NCI-H1092 treated with DMSO at 0.1 percent for 48 hours (cell line): ENCODE results near the gene SNRK.

Experiments used
- DNase-seq: peaks from one replicate; lab custom pipeline; 2025; lab: John Stamatoyannopoulos, UW

Gene SNRK

DNA sequence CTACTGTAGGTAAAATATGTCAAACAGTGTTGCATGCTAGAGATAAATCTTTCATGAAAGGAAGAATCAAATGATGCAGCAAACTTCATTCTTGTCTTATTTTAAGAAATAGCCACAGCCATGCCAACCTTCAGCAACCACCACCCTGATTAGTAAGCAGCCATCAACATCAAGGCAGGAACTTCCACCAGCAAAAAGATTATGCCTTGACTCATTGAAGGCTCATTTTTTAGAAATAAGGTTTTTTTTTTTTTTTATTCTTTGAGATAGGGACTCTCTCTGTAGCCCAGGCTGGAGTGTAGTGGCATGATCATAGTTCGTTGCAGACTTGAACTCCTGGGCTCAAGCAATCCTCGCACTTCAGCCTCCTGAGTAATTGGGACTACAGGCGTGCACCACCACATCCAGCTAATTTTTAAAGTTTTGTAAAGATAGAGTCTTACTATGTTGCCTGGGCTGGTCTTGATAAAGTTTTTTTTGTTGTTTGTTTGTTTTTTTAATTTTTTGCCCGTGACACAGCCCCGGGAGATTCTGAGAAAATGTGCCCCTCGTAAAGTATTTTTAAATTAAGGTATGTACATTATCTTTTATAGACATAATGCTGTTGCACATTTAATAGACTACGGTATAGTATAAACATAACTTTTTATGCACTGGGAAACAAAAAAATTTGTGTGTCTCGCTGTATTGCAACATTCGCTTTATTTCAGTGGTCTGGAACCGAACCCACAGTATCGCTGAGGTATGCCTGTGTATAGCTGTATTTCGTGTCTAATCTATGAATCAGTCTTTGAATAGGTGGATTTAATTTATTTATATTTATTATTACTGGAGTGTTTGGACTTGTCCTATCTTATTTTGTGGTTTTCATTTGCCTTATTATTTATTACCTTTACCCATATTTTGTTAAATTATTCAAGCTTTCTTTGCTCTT is 23.3 kb downstream of the SNRK start:
- DNase-seq = no peak

- DNase-seq = no peak
These were observed 30.6 kb downstream of the SNRK start for GRCh38 chr3:43316783-43317460.

DNA sequence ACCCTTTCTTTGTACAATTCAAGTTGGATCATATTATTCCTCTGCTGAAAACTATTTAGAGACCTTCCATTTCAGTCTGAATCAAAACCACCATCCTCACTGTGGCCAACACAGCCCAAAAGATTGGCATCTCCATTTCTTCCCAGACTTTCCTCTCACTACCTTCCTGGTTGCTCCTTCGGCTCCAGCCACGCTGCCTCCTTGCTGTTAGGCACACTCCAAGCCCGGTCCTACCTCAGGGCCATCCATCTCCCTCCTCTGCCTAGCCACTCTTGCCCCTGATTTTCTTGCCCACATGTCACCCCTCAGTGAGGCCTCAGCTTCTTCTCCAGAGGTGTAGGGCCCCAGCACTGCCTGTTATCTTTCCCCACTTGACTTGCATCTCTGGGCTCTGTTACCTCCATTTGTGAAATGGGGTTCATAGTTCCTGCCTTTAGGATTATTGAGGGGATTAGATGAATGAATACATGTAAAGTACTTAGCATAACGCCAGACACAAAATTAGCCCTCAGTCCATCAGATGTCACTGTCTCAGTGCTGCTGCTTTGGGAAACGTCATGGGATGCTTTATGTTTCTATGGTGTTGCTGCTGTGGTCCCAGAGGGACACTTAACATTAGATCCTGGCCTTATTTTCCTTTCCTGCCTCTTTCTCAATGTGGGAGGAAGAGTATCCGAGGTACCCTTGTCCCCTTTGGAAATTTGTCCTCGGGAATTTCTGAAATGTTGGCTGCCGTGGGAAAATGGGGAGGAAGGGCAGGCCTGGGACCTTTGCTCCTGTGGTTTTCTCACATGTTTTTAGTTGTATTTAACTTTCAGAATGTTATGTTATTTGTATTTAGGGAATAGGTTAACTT is 31.3 kb downstream of the SNRK start:
- no peak for DNase-seq

DNA sequence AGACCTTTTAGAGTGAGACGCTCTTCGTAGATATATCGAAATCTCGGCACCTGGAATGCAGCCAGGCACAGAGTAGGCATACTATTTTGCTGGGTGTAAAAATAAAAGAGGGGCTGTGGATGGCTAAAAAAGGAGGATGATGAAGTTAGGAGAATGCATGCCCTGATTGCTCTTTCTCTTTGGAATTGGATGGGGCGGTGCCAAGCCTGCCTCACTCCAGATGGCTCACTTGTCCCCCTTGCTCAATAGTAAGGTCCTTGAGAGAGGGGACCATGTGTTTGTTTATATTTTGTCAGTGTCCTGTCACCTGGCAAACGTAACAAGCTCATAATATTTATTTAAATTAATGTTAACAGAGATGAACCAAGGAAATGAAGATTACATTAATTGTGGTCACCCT is 33.0 kb downstream of the SNRK start:
- DNase-seq = no peak

DNA sequence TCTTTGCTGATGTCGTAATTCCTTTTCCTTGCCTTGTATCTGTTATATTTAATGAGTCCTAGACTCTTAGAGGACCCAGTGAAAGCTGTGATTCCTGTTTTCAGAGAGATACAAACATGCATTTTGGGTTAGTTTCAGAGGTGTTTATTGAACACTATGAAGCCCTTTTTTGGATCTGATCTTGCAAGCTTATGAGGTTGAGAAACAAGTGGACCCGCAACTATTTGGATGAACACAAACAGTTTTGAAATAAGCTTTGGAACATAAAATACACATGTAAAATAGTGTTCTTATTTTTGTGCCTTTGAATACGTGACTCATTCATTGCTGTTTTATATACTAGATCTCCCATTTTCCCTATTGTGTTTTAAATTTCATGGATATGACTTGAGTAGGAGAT is 33.5 kb downstream of the SNRK start:
- no peak for DNase-seq

- DNase-seq = no peak
These were observed 33.9 kb downstream of the SNRK start for GRCh38 chr3:43320288-43320687.

GRCh38 chr3:43323541-43323940 is 37.2 kb downstream of the SNRK start:
- DNase-seq = no peak

DNA sequence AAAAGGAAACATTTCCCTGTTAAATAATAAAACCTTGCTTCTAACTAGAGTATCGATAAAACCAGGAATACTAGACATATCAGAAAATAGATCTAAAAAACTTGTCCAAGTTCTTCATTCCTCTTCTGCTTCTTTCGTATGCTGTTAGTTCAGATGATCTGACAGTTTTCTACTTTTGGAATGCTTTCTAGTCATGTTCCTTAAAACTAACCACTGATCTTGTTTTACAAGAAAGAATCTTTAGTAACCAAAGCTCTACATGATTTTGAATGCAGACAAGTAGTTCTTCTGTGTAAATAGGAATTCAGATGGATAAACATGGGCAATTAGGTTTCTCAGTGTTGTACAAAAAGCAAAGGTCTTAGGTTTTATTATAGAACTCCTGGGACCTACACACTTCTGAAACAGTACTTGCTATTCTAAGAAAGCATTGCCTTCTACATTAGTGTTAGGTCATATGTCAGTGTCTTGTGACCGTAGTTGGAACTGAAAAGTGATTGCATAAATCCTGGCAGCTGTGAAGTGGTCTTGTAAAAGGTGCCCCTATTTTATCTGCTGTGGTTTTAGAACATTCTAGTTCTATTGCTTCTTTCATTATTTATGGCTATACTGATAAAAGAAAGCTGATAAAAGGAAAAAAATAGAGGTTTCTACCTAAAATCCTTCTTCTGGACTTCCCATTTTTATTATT is 40.7 kb downstream of the SNRK start:
- DNase-seq = no peak

DNA sequence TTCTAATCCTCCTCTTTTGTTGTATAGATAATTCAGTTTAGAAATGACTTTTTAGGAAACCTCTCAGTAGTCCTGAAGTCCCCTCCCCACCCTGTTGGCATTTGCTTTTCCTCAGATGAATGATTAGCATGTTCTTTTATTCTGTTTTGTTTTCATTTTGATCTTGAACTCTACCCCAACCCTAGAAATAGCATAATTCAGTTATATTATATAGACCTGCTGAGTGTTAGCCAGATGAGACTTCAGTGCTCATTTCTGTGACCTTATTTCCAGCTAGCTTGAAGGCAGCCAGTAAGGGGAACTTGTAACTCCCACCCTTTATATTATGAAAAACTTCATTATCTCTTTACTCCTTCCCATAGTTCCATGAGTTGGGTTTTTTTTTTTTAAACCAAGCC is 41.2 kb downstream of the SNRK start:
- no peak for DNase-seq

DNA sequence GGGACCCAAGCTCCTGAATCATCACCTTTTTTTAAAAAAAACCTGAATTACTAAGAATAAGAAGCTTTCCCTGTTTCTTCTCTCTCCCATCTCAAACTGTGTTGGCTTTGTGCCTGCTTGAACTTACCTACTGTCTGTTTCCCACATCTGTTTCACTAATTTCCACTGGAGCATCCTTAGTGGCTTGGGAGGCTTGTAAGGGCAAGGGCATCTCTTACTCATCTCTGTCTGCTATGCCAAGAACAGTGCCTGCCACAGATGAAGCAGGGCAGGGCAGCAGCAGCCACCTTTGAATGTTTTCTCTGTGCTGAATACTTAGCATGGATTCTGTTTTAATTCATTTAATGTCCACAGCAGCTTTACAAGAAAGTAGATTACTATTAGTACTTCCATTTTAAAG is 42.3 kb downstream of the SNRK start:
- no peak for DNase-seq

DNA sequence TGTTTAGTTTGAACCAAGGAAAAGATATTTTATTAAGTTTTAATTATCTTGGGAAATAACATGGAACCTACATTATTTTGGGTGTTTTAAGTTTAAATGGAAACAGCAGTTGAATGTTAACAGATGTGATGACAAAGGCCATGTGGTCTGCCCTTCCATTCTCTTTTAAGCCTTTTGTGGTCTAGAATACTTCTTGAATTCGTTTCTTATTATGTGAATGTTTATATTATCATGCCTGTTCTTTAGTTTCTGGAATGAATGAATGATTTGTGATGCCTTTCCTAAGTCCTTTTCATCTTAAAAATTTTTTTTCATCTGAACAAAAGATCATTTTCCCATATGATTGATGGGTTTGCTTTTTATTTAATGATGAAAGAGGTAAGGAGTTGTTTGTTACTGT is 44.6 kb downstream of the SNRK start:
- no peak for DNase-seq

- DNase-seq = no peak
These were observed 45.0 kb downstream of the SNRK start for GRCh38 chr3:43331381-43331780.

DNA sequence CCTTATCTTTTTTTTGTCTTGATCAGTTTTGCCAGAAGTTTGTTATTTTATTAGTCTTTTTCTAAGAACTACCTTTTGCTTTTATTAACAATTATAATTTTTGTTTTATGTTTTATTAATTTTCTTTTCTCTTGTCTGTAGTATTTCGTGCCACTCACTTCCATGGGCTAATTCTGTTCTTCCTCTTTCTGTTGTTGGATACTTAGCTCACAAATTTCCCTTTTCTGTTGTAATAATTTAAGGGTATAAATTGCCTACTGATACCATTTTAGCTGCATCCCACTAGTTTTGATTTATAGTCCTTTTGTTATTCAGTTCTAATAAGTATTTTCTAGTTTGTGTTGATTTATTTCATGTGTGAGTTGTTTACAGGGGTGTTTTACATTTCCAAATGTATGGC is 48.6 kb downstream of the SNRK start:
- no peak for DNase-seq

DNA sequence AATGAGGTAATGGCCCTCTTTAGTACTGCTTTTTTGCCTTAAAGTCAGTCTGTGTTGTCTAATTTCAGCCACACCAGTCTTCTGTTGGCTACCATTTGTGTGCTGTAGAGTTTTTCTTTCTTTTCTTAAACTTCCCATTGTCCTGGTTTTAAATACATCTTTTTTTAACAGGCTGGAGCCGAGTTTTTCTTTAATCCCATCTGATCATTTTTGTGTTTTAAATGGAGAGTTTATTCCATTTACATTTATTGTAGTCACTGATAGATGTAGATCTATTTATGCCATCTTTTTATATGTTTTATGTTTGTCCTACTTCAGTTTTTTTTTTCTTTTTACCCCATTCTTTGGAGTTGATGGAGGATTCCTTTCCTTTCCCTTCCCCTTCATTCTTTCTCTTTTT is 49.5 kb downstream of the SNRK start:
- no peak for DNase-seq

GRCh38 chr3:43338295-43338694 is 52.0 kb downstream of the SNRK start:
- DNase-seq = no peak

DNA sequence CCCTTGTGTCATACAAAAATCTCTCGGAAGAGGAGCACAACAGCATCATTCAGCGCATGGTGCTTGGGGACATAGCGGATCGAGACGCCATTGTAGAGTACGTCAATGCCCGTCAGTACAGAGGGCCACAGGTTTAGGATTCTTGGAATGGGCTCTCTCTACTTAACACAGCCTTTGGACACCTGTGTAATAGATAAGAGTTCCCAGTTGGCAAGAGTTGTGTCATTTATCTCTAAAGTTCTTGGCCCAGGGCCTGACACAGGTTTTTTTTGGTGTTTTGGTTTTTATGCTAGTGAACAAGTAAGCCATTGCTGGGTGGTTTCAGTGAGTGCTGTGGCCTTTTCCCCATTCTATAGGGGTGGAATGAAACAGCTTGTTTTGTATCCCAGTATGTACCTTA is 54.1 kb downstream of the SNRK start:
- DNase-seq = no peak

GRCh38 chr3:43341788-43342187 is 55.4 kb downstream of the SNRK start:
- no peak for DNase-seq

DNA sequence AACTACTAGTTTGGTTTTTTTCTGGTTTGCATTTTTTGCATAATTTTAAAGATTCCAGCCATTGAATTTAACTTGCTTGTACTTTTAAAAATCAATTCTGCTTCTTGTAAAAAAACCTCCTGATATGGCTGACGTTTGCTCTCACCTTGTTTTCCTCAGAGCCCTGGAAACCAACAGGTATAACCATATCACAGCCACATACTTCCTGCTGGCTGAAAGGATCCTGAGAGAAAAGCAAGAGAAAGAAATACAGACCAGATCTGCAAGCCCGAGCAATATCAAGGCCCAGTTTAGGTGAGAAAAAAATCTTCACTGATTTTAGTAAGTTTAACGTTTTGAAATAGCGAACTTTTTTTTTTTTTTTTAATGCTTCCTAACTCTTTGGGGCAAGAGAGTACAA is 56.8 kb downstream of the SNRK start:
- no peak for DNase-seq

GRCh38 chr3:43343815-43344214 is 57.5 kb downstream of the SNRK start:
- no peak for DNase-seq

DNA sequence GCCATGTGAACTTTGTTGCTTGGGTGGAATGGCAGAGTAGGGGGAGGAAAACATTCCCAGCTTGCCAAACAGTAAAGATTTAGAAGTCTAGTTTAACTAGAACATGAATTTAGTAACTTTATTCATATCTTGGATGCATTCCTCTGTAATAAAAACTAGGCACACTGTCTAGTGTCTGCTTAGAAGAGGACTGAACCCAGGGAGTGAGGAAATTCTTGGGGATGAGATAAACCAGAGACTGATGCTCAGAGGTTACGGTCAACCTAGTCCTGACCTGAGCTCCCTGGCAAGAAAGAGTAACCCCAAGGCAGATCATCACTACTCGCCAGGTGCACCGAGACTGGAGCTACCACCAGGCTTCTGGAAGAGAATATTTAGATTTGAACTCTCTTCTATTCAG is 58.2 kb downstream of the SNRK start:
- DNase-seq = no peak

- DNase-seq = no peak
These were observed 58.9 kb downstream of the SNRK start for GRCh38 chr3:43345246-43345645.

- DNase-seq = no peak
These were observed 59.5 kb downstream of the SNRK start for GRCh38 chr3:43345877-43346276.
